ENCODE measurements around the gene GPC6. TPM values are rescaled to one million over a fixed set of nuclear protein-coding genes. Genes with fewer than 3 reads are reported as not detected.
A peak's percentile ranks its signal among the peaks of the same experiment; 100 is the strongest.

GPC6 gene
- total and polyA plus RNA-seq, 2 experiments from 2014 or later: 26.0 to 92.8 TPM

DNA sequence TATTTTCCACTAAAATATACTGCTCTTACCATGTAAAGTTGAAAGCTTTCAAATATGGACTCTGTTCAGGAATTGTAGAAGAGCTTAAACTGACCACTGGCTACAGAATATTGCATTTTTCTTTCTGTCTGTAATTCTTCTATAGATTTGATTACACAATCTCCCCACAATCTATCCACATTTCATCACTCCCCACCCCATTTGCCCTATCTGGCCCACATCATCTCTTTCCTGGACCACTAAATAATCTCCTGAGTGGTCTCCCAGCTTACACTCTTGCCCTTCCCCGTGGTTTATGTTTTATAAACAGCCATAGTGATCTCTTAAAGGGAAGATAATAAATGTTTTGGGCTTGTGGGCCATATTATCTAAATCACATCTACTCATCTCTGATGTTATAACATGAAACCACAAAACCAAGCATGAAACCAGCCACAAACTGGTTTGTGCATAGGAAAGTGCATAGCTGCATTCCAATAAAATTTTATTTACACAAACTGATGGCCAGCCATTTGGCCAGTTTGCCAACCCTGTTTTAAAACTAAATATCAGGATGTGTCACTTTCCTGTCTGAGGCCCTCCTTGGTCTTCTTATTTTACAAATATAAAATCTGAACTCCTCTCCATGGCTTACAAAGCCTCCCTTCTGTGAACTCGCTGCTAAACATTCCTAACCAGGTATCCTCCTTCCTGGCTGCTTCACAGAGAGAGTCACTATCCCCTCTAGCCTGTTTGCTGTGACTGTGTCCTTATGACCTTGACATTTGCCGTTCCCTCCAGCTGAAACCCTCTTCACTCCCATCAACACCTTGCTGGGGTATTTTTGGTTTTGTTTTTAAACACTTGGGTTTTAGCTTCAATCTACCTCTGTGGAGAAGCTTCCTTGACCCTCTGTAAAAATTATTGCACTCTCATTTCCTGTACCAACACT is 500.9 kb downstream of the GPC6 start:
- peak overlapping the region; percentile 26 for H3K27ac ChIP-seq
- H3K79me2 ChIP-seq: peaks cover 15% of the 10 kb centered on the region
- TF ChIP-seq, protein P1, sequence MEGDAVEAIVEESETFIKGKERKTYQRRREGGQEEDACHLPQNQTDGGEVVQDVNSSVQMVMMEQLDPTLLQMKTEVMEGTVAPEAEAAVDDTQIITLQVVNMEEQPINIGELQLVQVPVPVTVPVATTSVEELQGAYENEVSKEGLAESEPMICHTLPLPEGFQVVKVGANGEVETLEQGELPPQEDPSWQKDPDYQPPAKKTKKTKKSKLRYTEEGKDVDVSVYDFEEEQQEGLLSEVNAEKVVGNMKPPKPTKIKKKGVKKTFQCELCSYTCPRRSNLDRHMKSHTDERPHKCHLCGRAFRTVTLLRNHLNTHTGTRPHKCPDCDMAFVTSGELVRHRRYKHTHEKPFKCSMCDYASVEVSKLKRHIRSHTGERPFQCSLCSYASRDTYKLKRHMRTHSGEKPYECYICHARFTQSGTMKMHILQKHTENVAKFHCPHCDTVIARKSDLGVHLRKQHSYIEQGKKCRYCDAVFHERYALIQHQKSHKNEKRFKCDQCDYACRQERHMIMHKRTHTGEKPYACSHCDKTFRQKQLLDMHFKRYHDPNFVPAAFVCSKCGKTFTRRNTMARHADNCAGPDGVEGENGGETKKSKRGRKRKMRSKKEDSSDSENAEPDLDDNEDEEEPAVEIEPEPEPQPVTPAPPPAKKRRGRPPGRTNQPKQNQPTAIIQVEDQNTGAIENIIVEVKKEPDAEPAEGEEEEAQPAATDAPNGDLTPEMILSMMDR (IDR thresholded peaks at IDR 0.05; ENCODE audit: poor library complexity): no peak
- TF ChIP-seq EZH2 (IDR thresholded peaks at IDR 0.05; ENCODE audit: borderline replicate concordance) (no peak), EZH2phosphoT487 (IDR thresholded peaks at IDR 0.05; ENCODE audit: low read depth, severe bottlenecking, unreplicated experiment) (no peak)
- no peak overlapping the region for H3K4me2 ChIP-seq
- no peak for DNase-seq (ENCODE audit: low spot score)
- H3K4me3 ChIP-seq: no peak overlapping the region
- no peaks in the 10 kb centered on the region for H3K36me3 ChIP-seq (replicated peaks; ENCODE audit: insufficient read depth, low read depth)
- H3K9me3 ChIP-seq (ENCODE audit: low read depth): no peaks in the 10 kb centered on the region
- peaks cover 32% of the 10 kb centered on the region for H3K4me1 ChIP-seq (ENCODE audit: insufficient read depth)
- WGBS (ENCODE audit: low lambda C conversion rate, missing lambda C conversion rate): 48% methylated on average over 3 of the region's 3 CpGs
- H3K27me3 ChIP-seq: no peaks in the 10 kb centered on the region
- H3K9me2 ChIP-seq (replicated peaks; ENCODE audit: insufficient read depth): no peaks in the 10 kb centered on the region
- H4K20me1 ChIP-seq (ENCODE audit: insufficient read depth, poor library complexity, severe bottlenecking): no peaks in the 10 kb centered on the region
- no peak overlapping the region for H2AFZ ChIP-seq

DNA sequence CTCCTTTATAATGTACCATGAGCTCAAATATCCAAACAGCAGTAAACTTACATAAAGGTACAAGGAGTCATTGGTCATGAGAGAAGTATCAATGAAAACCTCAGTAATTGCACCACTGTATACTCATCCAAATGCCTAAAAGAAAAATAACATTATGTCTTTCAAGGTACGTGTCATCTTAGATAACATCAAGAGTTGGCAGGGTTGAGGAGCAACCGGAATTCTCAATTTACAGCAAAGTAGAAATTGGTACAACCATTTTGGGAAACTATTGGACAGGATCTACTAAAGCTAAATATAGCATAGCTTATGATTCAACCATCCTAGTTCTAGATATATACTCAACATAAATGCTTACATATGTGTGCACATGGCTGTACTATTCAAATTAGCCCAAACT is 502.8 kb downstream of the GPC6 start:
- 93% methylated on average over 2 of the region's 2 CpGs for WGBS (ENCODE audit: low lambda C conversion rate, missing lambda C conversion rate)

DNA sequence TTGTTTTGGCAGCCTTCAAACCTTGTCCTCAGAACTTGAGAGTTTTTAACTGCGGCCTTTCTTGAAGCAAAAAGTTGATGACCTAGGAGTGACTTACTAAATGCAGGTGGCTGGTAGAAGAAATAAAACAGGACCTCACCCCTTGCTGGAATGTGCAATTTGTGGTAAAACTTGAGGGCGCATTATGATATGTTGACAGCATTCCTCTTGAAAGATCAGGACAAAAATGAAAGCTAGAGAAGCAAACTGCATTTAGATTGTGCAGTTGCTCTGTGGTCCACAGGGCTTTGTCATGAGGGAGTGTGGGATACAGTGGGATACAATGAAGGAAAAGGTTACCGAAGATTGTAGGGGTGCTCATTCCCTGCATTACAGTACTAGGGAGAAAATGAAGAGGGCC is 504.2 kb downstream of the GPC6 start:
- no peak overlapping the region for H3K4me3 ChIP-seq
- no peaks in the 10 kb centered on the region for H3K9me2 ChIP-seq (replicated peaks; ENCODE audit: insufficient read depth)
- WGBS (ENCODE audit: low lambda C conversion rate, missing lambda C conversion rate): 77% methylated on average over 3 of the region's 3 CpGs
- peak overlapping the region; percentile 48 for H3K4me2 ChIP-seq
- peaks cover 32% of the 10 kb centered on the region for H3K4me1 ChIP-seq (ENCODE audit: insufficient read depth)
- H3K36me3 ChIP-seq (replicated peaks; ENCODE audit: insufficient read depth, low read depth): no peaks in the 10 kb centered on the region
- H4K20me1 ChIP-seq (ENCODE audit: insufficient read depth, poor library complexity, severe bottlenecking): no peaks in the 10 kb centered on the region
- H3K9me3 ChIP-seq (ENCODE audit: low read depth): no peaks in the 10 kb centered on the region
- peaks cover 5% of the 10 kb centered on the region for H3K79me2 ChIP-seq
- H3K27ac ChIP-seq: peak overlapping the region; percentile 85
- H2AFZ ChIP-seq: no peak overlapping the region
- no peak for DNase-seq (ENCODE audit: low spot score)
- no peak for TF ChIP-seq EZH2 (IDR thresholded peaks at IDR 0.05; ENCODE audit: borderline replicate concordance)
- no peak for TF ChIP-seq EZH2phosphoT487 (IDR thresholded peaks at IDR 0.05; ENCODE audit: low read depth, severe bottlenecking, unreplicated experiment)
- TF ChIP-seq, protein P1 (IDR thresholded peaks at IDR 0.05; ENCODE audit: poor library complexity): no peak
- H3K27me3 ChIP-seq: no peaks in the 10 kb centered on the region

More for the DNA sequence above, 502.8 kb downstream of the GPC6 start:
- peaks cover 32% of the 10 kb centered on the region for H3K4me1 ChIP-seq (ENCODE audit: insufficient read depth)
- no peak overlapping the region for H2AFZ ChIP-seq
- no peaks in the 10 kb centered on the region for H3K36me3 ChIP-seq (replicated peaks; ENCODE audit: insufficient read depth, low read depth)
- peaks cover 13% of the 10 kb centered on the region for H3K79me2 ChIP-seq
- H3K9me2 ChIP-seq (replicated peaks; ENCODE audit: insufficient read depth): no peaks in the 10 kb centered on the region
- H3K4me2 ChIP-seq: no peak overlapping the region
- no peak overlapping the region for H3K4me3 ChIP-seq
- H4K20me1 ChIP-seq (ENCODE audit: insufficient read depth, poor library complexity, severe bottlenecking): no peaks in the 10 kb centered on the region
- TF ChIP-seq EZH2phosphoT487 (IDR thresholded peaks at IDR 0.05; ENCODE audit: low read depth, severe bottlenecking, unreplicated experiment) (no peak), EZH2 (IDR thresholded peaks at IDR 0.05; ENCODE audit: borderline replicate concordance) (no peak)
- TF ChIP-seq, protein P1 (IDR thresholded peaks at IDR 0.05; ENCODE audit: poor library complexity): no peak
- no peaks in the 10 kb centered on the region for H3K27me3 ChIP-seq
- no peaks in the 10 kb centered on the region for H3K9me3 ChIP-seq (ENCODE audit: low read depth)
- no peak overlapping the region for H3K27ac ChIP-seq
- no peak for DNase-seq (ENCODE audit: low spot score)
